ENCODE measurements around the gene HOXA5.

Gene HOXA5

GRCh38 chr7:27189295-27189996, 46.0 kb upstream of the HOXA5 start:
- no peak for DNase-seq (ENCODE audit: low read depth)

DNA sequence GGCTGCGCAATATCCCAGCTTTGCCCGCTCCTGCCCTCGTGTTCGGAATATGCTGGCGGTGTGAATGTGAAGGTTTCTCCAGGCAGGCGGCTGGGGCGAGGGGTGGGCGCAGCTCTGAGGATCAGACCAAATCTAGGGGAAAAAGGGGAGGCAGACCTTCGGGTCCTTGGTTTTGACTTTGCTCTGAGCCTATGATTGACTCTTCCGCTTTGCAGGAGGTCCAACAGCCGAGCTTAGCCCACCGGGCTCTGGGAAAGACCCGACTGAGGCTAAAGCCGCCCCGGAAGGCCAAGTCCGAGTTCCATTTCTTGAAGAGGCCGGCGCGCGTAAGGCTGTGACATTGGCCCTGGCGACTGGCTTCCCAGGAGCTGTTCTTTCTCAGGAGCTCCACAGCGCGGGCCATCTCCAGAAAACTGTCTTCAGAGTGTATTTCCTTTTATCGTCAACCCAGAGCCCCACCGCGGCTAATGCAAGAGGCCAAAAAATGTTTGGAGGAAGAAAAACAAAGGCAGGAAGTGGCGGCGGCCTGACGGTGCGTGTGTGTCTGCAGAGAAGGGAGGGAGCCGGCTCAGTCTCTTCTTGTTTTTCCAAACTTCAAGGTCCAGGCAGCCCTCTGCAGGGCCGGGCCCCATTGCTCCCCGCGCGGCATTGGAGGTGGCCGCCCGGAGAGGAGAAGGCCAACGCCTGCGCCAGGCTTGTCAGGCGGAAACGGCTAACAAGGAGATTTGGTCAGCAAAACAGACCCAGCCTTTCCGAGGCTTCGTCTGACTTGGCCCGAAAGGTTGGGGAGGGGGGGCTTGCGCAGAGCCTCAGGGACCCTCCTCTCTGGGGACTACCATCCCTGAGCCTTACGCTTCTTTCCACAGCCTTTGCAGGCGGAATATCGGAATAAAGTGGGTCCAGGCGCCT, 45.2 kb upstream of the HOXA5 start:
- DNase-seq (ENCODE audit: low read depth): no peak
- no peak overlapping the region for H3K4me3 ChIP-seq (ENCODE audit: control insufficient read depth, low read depth, low read length)
- TF ChIP-seq CTCF (conservative IDR thresholded peaks at IDR 0.05; ENCODE audit: control insufficient read depth, insufficient read depth, low read depth, low read length): no peak

More at GRCh38 chr7:27189295-27189996, 46.0 kb upstream of the HOXA5 start:
- TF ChIP-seq CTCF (conservative IDR thresholded peaks at IDR 0.05; ENCODE audit: control insufficient read depth, insufficient read depth, low read depth, low read length): no peak
- no peak overlapping the region for H3K4me3 ChIP-seq (ENCODE audit: control insufficient read depth, low read depth, low read length)

DNA sequence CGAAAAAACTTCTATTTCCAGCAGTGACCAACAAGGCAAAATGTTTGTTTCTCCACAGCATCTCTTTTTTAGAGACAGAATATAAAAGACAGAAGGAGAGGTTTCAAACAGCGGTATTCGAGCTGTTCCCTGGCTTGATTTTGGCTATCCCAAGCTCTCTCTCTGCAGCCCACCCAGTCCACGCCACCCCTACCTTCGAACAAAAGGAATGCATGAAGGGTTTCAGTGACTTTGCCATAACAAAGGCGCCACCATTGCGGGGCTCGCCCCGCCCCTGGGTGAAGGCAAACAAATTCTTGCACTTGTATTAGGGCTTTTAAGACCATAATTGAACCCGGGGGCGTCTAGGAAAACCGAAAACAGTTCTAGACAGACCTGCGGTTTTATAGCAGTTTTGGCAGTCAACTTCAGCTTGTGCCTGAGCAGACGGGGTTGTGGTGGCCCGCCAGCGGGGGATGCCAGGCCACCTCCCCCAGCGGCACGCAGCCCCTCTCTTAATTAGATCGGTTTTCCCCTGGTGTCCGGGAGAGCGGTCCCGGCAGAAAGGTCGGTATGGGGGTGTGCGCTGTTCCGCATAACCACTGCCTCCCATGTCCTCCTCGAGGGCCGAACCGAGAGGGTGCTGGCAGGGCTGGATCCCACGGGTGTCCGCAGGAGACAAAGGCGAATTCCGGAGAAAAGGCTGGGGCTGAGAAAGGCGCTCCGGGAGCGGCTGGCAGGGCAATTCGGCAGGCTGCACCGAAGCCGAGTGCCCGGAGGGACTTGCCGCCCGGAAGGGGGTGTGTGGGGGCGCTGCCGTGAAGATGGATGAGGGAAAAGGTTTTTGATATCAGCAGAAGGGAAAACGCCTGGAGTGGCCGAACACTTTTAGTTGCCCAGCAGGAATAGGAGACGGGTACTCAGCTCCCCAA, 44.2 kb upstream of the HOXA5 start:
- no peak for TF ChIP-seq CTCF (conservative IDR thresholded peaks at IDR 0.05; ENCODE audit: control insufficient read depth, insufficient read depth, low read depth, low read length)
- H3K4me3 ChIP-seq (ENCODE audit: control insufficient read depth, low read depth, low read length): no peak overlapping the region
- no peak for DNase-seq (ENCODE audit: low read depth)

GRCh38 chr7:27186668-27187474, 43.4 kb upstream of the HOXA5 start:
- no peak overlapping the region for H3K4me3 ChIP-seq (ENCODE audit: control insufficient read depth, low read depth, low read length)
- DNase-seq (ENCODE audit: low read depth): no peak
- no peak for TF ChIP-seq CTCF (conservative IDR thresholded peaks at IDR 0.05; ENCODE audit: control insufficient read depth, insufficient read depth, low read depth, low read length)

DNA sequence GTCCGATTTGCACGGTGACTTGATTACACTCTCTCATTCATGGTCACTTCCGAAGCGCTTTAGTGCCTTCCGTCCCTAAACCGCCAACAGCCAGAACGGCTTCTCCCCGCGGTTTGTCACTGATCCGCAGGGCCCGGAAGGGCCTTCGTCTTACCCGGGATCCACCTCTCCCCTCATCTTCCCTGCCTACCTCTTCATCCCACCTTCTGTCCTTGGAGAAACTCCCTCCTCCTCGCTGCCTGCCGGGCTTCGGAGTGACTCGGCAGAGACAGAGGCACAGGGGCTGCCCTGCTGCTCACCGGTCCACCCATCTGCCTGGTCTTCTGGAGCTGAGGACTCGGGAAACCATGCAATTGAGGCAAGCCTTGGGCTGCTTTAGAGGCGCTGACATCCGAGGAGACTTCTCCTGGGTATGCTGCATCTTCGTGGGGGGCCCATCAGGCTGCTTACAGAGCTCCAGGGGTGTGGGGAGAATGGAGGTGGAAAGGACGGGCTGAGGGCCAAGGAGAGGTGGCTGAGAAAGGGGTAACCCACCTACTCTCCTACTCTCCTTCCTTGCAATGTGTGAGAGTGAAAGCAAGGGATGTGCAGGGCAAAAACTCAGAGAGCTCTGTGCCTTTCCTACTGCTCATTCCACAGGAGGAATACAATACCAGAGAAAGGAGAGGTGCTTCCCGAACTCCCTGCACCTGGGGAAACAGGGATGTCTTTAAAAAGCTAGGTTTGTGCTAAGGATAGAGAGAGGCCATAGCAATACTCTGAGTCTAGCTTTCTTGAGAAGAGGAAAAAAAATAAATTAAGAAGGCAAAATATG, 42.6 kb upstream of the HOXA5 start:
- H3K4me3 ChIP-seq (ENCODE audit: control insufficient read depth, low read depth, low read length): no peak overlapping the region
- no peak for DNase-seq (ENCODE audit: low read depth)
- TF ChIP-seq CTCF (conservative IDR thresholded peaks at IDR 0.05; ENCODE audit: control insufficient read depth, insufficient read depth, low read depth, low read length): no peak

Measured in fibroblast of mammary gland (primary cell).